Measurements from ENCODE around the gene TES.
"Not testable (repeated sequence)": the region's sequence is repeated elsewhere in the genome, so short reads cannot be mapped to it uniquely, and the experiment has no call there.

The TES gene

GRCh38 chr7:116271161-116271913, 61.0 kb downstream of the TES start:
- DNase-seq (ENCODE audit: low read depth, low spot score), result no peak
- H3K4me3 ChIP-seq (ENCODE audit: low read length), result no peak overlapping the region

GRCh38 chr7:116271963-116272886, 61.9 kb downstream of the TES start:
- H3K4me3 ChIP-seq (ENCODE audit: low read length), result no peak overlapping the region
- no peak for DNase-seq (ENCODE audit: low read depth, low spot score)

GRCh38 chr7:116273283-116273917, 63.1 kb downstream of the TES start:
- no peak for DNase-seq (ENCODE audit: low read depth, low spot score)
- no peak overlapping the region for H3K4me3 ChIP-seq (ENCODE audit: low read length)

GRCh38 chr7:116273918-116274301, 63.6 kb downstream of the TES start:
- DNase-seq (ENCODE audit: low read depth, low spot score), result no peak
- H3K4me3 ChIP-seq (ENCODE audit: low read length), result no peak overlapping the region

GRCh38 chr7:116277070-116277469, 66.7 kb downstream of the TES start:
- no peak overlapping the region for H3K4me3 ChIP-seq (ENCODE audit: low read length)
- no peak for DNase-seq (ENCODE audit: low read depth, low spot score)

- H3K4me3 ChIP-seq (ENCODE audit: low read length), result no peak overlapping the region
- no peak for DNase-seq (ENCODE audit: low read depth, low spot score)
Measured at GRCh38 chr7:116279217-116279616, 68.9 kb downstream of the TES start.

- no peak overlapping the region for H3K4me3 ChIP-seq (ENCODE audit: low read length)
- DNase-seq (ENCODE audit: low read depth, low spot score), result no peak
Measured at GRCh38 chr7:116280803-116281202, 70.5 kb downstream of the TES start.

GRCh38 chr7:116283595-116284204, 73.4 kb downstream of the TES start:
- no peak for DNase-seq (ENCODE audit: low read depth, low spot score)
- no peak overlapping the region for H3K4me3 ChIP-seq (ENCODE audit: low read length)

GRCh38 chr7:116284390-116284789, 74.1 kb downstream of the TES start:
- no peak for DNase-seq (ENCODE audit: low read depth, low spot score)
- H3K4me3 ChIP-seq (ENCODE audit: low read length), result no peak overlapping the region

GRCh38 chr7:116285252-116285651, 74.9 kb downstream of the TES start:
- no peak overlapping the region for H3K4me3 ChIP-seq (ENCODE audit: low read length)
- no peak for DNase-seq (ENCODE audit: low read depth, low spot score)

GRCh38 chr7:116290740-116291139, 80.4 kb downstream of the TES start:
- no peak for DNase-seq (ENCODE audit: low read depth, low spot score)
- H3K4me3 ChIP-seq (ENCODE audit: low read length), result no peak overlapping the region

- H3K4me3 ChIP-seq (ENCODE audit: low read length), result no peak overlapping the region
- DNase-seq (ENCODE audit: low read depth, low spot score), result no peak
Measured at GRCh38 chr7:116291937-116292336, 81.6 kb downstream of the TES start.

- H3K4me3 ChIP-seq (ENCODE audit: low read length), result no peak overlapping the region
- DNase-seq (ENCODE audit: low read depth, low spot score), result no peak
Measured at GRCh38 chr7:116292381-116292780, 82.0 kb downstream of the TES start.

- DNase-seq (ENCODE audit: low read depth, low spot score), result no peak
- no peak overlapping the region for H3K4me3 ChIP-seq (ENCODE audit: low read length)
Measured at GRCh38 chr7:116293139-116293538, 82.8 kb downstream of the TES start.

- H3K4me3 ChIP-seq (ENCODE audit: low read length), result no peak overlapping the region
- no peak for DNase-seq (ENCODE audit: low read depth, low spot score)
Measured at GRCh38 chr7:116293633-116294032, 83.3 kb downstream of the TES start.

- not testable (repeated sequence) for DNase-seq (ENCODE audit: low read depth, low spot score)
Measured at GRCh38 chr7:116295903-116296302, 85.6 kb downstream of the TES start.

GRCh38 chr7:116298055-116298454, 87.7 kb downstream of the TES start:
- no peak overlapping the region for H3K4me3 ChIP-seq (ENCODE audit: low read length)
- no peak for DNase-seq (ENCODE audit: low read depth, low spot score)

More at GRCh38 chr7:116295903-116296302, 85.6 kb downstream of the TES start:
- H3K4me3 ChIP-seq (ENCODE audit: low read length), result not testable (repeated sequence)

- no peak overlapping the region for H3K4me3 ChIP-seq (ENCODE audit: low read length)
- DNase-seq (ENCODE audit: low read depth, low spot score), result no peak
Measured at GRCh38 chr7:116298576-116298975, 88.2 kb downstream of the TES start.
